GM19025 (cell line): ENCODE data around the gene RPN2.

ENCODE experiments used
- ATAC-seq: cut with Tn5 transposase; IDR thresholded peaks from one replicate; pipeline ENCODE4 v1.9.1; 2021; ENCODE audit warnings: mild to moderate bottlenecking, low read depth, moderate library complexity; ENCODE audit not compliant: unreplicated experiment

The RPN2 gene

DNA sequence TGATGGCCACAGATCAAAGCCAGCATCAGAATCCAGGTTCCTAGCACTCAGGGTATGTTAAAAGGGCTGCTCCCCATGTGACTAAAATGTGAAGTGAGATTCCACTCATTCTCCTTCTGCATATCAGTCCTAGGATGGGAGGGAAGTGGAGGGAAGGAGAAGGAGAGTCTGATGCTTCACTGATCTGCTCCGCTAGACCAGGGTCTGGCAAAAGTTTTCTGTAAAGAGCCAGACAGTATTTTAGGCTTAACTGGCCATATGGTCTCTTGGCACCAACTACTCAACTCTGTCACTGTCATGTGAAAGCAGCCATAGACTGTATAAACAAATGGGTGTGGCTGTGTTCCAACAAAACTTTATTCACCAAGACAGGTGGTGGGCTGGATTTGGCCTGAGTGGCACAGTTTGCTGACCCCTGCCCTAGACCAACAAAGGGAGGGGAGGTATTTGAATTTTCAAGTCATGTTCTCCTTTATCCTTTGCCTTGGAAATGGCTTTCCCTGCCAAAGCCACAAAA is 59.9 kb downstream of the RPN2 start:
- ATAC-seq: no peak

DNA sequence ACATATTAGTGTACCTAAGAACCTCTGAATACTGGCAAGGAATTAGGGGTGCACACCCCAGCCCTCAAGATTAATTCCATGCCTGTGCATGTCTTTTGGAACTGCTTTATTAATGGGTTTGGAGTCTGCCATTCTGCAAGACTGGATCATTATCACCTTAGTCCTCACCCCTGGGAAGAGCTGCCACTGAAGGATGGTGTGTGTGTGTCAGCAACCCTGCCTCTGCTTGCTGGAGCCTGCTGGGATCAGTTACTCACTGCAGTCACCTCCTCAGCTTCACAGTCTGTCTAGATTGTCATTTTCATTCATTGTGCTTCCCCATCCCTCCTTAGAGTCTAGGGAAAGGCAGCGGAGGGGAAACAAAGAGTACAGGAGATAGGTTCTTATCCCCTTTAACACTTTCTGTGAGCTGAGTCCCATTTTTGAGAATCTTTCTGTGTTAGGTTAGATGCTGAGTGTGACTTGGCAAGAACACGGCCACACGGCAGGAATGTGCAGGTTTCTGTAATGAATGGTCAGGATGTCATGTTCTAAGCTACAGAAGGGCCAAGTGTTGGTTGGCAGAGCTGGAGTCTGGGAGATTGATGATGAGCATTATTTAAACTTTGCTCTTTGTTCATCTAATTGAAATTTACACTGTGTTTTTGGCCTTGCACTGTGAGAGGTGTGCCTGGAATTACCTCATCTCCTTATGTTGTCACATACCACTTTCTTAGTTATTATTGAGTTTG is 61.4 kb downstream of the RPN2 start:
- no peak for ATAC-seq

GRCh38 chr20:37242503-37242902 is 63.4 kb downstream of the RPN2 start:
- no peak for ATAC-seq

GRCh38 chr20:37243076-37243936 is 64.2 kb downstream of the RPN2 start:
- no peak for ATAC-seq

- no peak for ATAC-seq
Observed at GRCh38 chr20:37243937-37244571, 64.9 kb downstream of the RPN2 start.

GRCh38 chr20:37244572-37244957 is 65.4 kb downstream of the RPN2 start:
- ATAC-seq: no peak

DNA sequence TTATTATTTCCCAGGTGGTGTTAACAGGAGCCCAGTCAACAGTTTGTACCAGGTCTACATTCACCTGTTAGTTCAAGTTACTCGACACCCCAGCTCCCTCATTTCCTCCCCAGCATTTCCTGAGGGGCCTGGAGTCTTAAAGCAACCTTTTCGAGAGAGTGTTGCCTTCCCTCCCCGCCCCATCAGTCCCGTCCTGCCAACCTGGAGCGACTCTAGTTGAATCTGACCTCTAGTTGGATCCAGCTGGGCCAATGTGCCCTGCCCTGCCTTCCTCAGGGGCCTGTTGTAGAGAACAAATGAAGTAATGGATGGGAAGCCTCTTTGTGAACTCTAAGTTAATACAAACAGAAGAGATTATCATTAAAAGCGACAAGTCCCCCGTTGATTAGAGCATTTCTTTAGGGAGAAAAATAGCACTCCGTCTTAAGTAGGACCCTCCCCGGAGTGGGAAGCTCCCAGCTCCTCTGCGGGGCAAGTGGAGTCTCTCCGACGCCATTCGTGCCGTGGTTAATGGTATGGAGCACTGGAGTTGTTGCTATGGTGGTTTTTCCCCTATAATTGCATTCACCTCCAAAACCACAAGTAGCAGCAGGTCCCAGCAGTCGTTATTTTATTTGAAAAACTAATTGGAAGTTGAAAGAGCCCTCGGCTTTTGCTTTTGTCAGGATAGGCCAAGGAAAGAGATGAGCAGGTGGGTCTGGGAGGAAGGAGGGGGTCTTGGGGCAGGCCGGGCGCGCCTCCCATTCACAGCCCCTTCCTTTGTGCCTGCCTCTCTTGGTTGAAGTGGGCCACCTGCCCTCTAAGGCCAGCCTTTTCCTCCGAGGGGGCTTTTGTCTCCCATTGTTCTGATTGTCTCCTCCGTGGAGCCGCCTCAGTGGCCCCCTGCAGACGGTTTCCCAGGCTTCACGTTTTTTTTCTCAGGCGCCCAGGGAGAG is 66.4 kb downstream of the RPN2 start:
- ATAC-seq: no peak

- no peak for ATAC-seq
Observed at GRCh38 chr20:37246736-37247135, 67.6 kb downstream of the RPN2 start.

GRCh38 chr20:37247547-37247946 is 68.4 kb downstream of the RPN2 start:
- no peak for ATAC-seq

GRCh38 chr20:37249304-37249703 is 70.2 kb downstream of the RPN2 start:
- no peak for ATAC-seq

GRCh38 chr20:37251825-37252477 is 72.8 kb downstream of the RPN2 start:
- ATAC-seq: no peak

DNA sequence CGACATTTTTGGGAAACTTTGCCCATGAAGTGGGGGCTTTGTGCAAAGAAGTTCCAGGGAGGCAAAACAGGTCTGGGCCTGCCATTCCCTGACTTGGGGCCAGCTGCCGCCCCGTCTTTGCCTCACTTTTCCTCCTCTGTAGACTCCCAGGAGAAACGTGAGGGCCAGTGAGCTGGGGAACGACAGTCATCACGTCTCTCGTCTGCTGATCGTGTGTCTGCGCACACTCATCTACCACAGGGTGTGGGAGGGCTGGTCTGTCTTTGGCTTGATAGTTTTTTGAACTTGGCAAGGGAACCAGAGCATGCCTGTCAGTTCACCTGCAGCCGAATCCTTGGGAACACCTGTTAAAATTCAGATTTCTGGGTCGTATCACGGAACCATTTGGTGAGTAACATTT is 74.0 kb downstream of the RPN2 start:
- ATAC-seq: no peak

GRCh38 chr20:37254114-37254878 is 75.2 kb downstream of the RPN2 start:
- no peak for ATAC-seq

DNA sequence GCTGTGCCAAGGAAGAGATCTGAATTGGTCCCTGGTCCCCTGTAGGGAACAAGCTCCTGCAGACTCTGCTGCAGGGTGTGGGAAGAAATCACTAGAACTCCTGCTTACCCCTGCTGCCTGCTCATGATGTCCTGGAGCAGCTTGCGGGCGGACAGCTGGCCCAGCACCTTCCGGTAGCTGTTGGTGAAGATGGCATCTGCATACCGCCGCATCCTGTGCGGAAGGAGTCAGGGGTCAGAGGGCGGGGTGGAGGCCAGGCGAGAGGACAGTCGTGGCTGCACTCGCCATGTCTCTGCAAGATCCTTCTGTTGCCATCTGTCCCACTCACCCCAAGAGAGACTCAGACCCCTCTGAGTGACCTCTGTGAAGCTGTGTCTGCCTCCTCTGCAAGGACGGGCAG is 77.2 kb downstream of the RPN2 start:
- no peak for ATAC-seq

- no peak for ATAC-seq
Observed at GRCh38 chr20:37257530-37257929, 78.4 kb downstream of the RPN2 start.

DNA sequence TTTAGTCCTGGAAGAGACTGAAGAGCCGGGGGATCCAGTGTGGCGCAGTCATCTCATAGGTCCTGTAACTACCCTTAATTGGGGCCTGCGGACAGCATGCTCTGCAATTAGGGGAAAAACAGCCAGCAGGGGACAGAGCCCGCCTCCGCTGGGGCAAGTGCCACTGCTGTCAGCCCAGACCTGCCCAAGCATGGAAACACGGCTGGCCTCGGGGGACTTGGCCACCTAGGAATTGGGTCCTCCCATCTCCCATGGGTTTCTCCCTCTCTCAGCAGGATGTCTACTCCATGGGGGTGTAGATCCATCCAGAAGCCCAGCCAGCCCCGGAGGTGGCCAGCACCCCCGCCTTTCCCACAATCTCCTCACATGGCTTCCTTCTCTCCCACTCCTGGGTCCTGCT is 78.9 kb downstream of the RPN2 start:
- ATAC-seq: no peak

- no peak for ATAC-seq
Observed at GRCh38 chr20:37259031-37259430, 79.9 kb downstream of the RPN2 start.

DNA sequence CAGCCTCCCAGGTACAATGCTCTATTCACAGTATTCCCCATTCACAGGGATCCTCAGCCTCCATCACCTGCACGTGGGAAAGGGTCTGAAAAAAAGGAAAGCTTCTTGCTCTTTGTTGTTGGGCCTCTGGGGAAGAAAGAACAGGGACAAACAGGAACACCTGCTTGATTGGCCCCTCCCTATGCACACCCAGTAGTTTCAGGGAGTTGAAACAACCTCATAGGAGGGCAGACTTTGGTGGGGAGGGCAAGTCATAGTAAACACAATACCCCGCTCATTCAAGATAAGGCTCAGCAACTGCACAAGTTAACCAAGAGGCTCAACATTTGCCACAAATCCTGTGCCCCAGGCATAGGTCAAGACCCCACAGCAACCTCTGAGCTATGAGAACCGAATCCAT is 80.7 kb downstream of the RPN2 start:
- ATAC-seq: no peak

- no peak for ATAC-seq
Observed at GRCh38 chr20:37260923-37261322, 81.8 kb downstream of the RPN2 start.
